Astrocyte (in vitro differentiated cells and primary cell): ENCODE data around the gene UGT3A1. TPM values are rescaled to one million over a fixed set of nuclear protein-coding genes. Genes with fewer than 3 reads are reported as not detected.
A peak's percentile ranks its signal among the peaks of the same experiment; 100 is the strongest.

Source experiments
- DNase-seq: peaks from one replicate; pipeline ENCODE4 v3.0.0-alpha.2; 2010; ENCODE audit warnings: low read depth
- FAIRE-seq: peaks from 2 replicates; lab custom pipeline; 2011; peaks lifted over from hg19 to GRCh38; lab: Jason Lieb, UNC
- H2AFZ ChIP-seq: 2 replicates; pipeline ENCODE4 v1.6.0; 2012; ENCODE audit warnings: low read depth, low read length, inconsistent platforms
- H3K27ac ChIP-seq: 2 replicates; pipeline ENCODE4 v1.5.1; 2011; ENCODE audit warnings: low read depth, low read length, inconsistent platforms
- H3K27me3 ChIP-seq: 2 replicates; pipeline ENCODE4 v1.6.0; 2011; ENCODE audit warnings: low read length, inconsistent platforms; ENCODE audit not compliant: insufficient read depth
- H3K36me3 ChIP-seq: 2 replicates; pipeline ENCODE4 v1.5.1; 2011; ENCODE audit warnings: low read length, inconsistent platforms; ENCODE audit not compliant: insufficient read depth
- H3K4me1 ChIP-seq: 2 replicates; pipeline ENCODE4 v1.5.1; 2011; ENCODE audit warnings: low read length, inconsistent platforms; ENCODE audit not compliant: insufficient read depth
- H3K4me2 ChIP-seq: 2 replicates; pipeline ENCODE4 v1.6.0; 2012; ENCODE audit warnings: low read length, inconsistent platforms
- H3K4me3 ChIP-seq: 2 replicates; pipeline ENCODE4 v1.5.1; 2011; ENCODE audit warnings: low read depth, mild to moderate bottlenecking, low read length, inconsistent platforms; ENCODE audit not compliant: insufficient read depth
- H3K79me2 ChIP-seq: 2 replicates; pipeline ENCODE4 v1.6.0; 2012; ENCODE audit warnings: mild to moderate bottlenecking, low read length, inconsistent platforms; ENCODE audit not compliant: insufficient read depth
- H3K9ac ChIP-seq: 2 replicates; pipeline ENCODE4 v1.6.0; 2012; ENCODE audit warnings: mild to moderate bottlenecking, low read length, inconsistent platforms
- H3K9me3 ChIP-seq: 2 replicates; pipeline ENCODE4 v1.5.1; 2012; ENCODE audit warnings: low read depth, mild to moderate bottlenecking, low read length, inconsistent platforms; ENCODE audit not compliant: insufficient read depth
- H4K20me1 ChIP-seq: 2 replicates; pipeline ENCODE4 v1.6.0; 2012; ENCODE audit warnings: low read length, inconsistent platforms; ENCODE audit not compliant: insufficient read depth
- H3K27ac Mint-ChIP-seq: one replicate; pipeline ENCODE4 v1.8.0; 2021; ENCODE audit warnings: mild to moderate bottlenecking, mixed read lengths; ENCODE audit not compliant: unreplicated experiment
- H3K27me3 Mint-ChIP-seq: one replicate; pipeline ENCODE4 v1.8.0; 2021; ENCODE audit warnings: low read depth, mixed read lengths; ENCODE audit not compliant: unreplicated experiment
- H3K36me3 Mint-ChIP-seq: one replicate; pipeline ENCODE4 v1.8.0; 2021; ENCODE audit warnings: low read depth, mixed read lengths; ENCODE audit not compliant: unreplicated experiment
- H3K4me1 Mint-ChIP-seq: one replicate; pipeline ENCODE4 v1.8.0; 2021; ENCODE audit warnings: low read depth, mixed read lengths; ENCODE audit not compliant: unreplicated experiment
- H3K4me3 Mint-ChIP-seq: one replicate; pipeline ENCODE4 v1.8.0; 2021; ENCODE audit warnings: mild to moderate bottlenecking, moderate library complexity, mixed read lengths; ENCODE audit not compliant: unreplicated experiment
- H3K9me3 Mint-ChIP-seq: one replicate; pipeline ENCODE4 v1.8.0; 2021; ENCODE audit warnings: mild to moderate bottlenecking, mixed read lengths; ENCODE audit not compliant: unreplicated experiment
- EZH2 ChIP-seq: IDR thresholded peaks from 2 replicates; pipeline ENCODE4 v1.6.1; 2012; ENCODE audit warnings: mild to moderate bottlenecking, low read length, inconsistent platforms; ENCODE audit not compliant: insufficient read depth
- total RNA-seq: library from RNA; stranded (reverse); gene quantifications from 2 replicates; pipeline ENCODE4 v1.2.1, GENCODE V29; 2021
- TF ChIP-seq, protein P1 (sequence below): IDR thresholded peaks from 2 replicates; pipeline ENCODE4 v1.5.1; 2011; ENCODE audit warnings: low read depth, mild to moderate bottlenecking, inconsistent platforms, low read length, moderate library complexity; ENCODE audit not compliant: insufficient read depth

The UGT3A1 gene
- total RNA-seq, 1 donor from 2014 or later, result 0.14 TPM

DNA sequence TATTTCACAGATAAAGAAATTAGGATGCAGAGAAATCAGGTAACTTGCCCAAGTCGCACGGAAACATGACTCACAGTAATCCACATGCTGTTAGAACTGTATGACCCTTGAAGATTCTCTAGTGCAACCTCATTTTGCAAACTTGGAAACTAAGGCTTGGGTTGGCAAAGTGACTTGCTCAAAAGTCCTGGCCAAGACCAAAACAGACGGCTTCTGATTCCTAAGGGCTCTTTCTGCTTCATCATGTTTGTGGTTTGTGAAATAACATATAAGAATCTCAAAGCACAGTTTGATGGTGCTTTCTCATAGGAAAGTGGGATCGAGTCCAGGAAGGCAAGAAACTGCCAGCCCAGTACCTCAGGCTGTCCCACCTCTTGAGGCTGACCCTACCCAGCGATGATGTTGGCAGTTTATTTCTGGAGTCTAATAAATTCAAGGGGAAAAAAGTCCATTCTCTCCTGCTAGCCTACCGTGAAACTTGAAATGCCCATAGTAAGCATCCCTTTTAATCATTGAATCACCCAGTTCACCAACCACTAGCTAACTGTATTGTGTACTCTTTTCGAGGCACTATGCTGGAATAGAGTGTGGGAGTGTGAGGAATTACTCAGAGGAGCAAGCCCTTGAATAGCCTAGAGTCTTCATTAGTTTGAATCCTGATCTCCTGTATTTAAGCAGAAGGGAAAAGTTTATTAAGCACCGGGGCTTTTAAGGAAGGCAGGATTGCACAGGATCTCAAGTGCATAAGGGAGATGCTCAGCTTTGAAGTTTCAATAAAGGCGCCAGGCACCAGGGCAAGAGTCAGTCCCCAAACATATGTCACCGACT is 66.9 kb downstream of the UGT3A1 start:
- H3K4me1 Mint-ChIP-seq, result peaks cover 7% of the 10 kb centered on the region
- DNase-seq (peak; percentile 86), FAIRE-seq (peak; percentile 97)
- Histone ChIP-seq H3K36me3 (no peaks in the 10 kb centered on the region), H3K9me3 (no peaks in the 10 kb centered on the region), H2AFZ (peak overlapping the region; percentile 70), H3K79me2 (no peaks in the 10 kb centered on the region), H3K4me2 (peak overlapping the region; percentile 73), H3K27me3 (peaks cover 7% of the 10 kb centered on the region), H3K4me1 (peaks cover 14% of the 10 kb centered on the region), H4K20me1 (no peaks in the 10 kb centered on the region), H3K9ac (no peak overlapping the region), H3K27ac (no peak overlapping the region), H3K4me3 (no peak overlapping the region)
- H3K36me3 Mint-ChIP-seq, result no peaks in the 10 kb centered on the region
- peak overlapping the region; percentile 5 for H3K27ac Mint-ChIP-seq
- peak overlapping the region; percentile 10 for H3K4me3 Mint-ChIP-seq
- peaks cover 53% of the 10 kb centered on the region for H3K27me3 Mint-ChIP-seq
- H3K9me3 Mint-ChIP-seq, result peaks cover 4% of the 10 kb centered on the region
- TF ChIP-seq, protein P1, sequence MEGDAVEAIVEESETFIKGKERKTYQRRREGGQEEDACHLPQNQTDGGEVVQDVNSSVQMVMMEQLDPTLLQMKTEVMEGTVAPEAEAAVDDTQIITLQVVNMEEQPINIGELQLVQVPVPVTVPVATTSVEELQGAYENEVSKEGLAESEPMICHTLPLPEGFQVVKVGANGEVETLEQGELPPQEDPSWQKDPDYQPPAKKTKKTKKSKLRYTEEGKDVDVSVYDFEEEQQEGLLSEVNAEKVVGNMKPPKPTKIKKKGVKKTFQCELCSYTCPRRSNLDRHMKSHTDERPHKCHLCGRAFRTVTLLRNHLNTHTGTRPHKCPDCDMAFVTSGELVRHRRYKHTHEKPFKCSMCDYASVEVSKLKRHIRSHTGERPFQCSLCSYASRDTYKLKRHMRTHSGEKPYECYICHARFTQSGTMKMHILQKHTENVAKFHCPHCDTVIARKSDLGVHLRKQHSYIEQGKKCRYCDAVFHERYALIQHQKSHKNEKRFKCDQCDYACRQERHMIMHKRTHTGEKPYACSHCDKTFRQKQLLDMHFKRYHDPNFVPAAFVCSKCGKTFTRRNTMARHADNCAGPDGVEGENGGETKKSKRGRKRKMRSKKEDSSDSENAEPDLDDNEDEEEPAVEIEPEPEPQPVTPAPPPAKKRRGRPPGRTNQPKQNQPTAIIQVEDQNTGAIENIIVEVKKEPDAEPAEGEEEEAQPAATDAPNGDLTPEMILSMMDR, result no peak
- no peak for TF ChIP-seq EZH2

DNA sequence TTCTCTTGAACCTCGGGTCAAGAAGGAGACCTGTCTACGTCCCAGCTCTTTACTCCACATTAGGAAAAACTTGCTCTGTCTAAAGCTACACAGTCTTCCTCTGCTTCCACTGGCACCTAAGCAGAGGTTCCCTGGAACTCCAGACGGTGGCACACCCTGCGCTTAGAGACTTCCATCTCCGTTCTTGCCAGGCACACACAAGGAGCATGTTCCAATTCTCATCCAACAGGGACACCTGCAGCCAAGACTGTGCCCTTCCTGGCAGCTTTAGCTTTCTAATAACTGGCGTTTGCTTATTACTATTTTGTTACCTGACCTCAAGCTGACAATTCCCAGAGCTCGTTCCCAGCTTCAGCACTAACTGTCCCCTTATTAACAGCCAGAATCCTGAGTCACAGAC is 68.7 kb downstream of the UGT3A1 start:
- no peaks in the 10 kb centered on the region for H3K9me3 ChIP-seq
- H3K27ac ChIP-seq, result no peak overlapping the region
- TF ChIP-seq, protein P1, result no peak
- no peaks in the 10 kb centered on the region for H3K36me3 ChIP-seq
- FAIRE-seq (no peak), DNase-seq (no peak)
- Mint-ChIP-seq H3K4me3 (no peak overlapping the region), H3K27me3 (peaks cover 42% of the 10 kb centered on the region), H3K27ac (no peak overlapping the region), H3K36me3 (no peaks in the 10 kb centered on the region), H3K9me3 (peaks cover 5% of the 10 kb centered on the region), H3K4me1 (peaks cover 12% of the 10 kb centered on the region)
- no peak overlapping the region for H3K4me2 ChIP-seq
- H3K9ac ChIP-seq, result no peak overlapping the region
- H2AFZ ChIP-seq, result no peak overlapping the region
- H3K4me1 ChIP-seq, result peaks cover 14% of the 10 kb centered on the region
- H3K79me2 ChIP-seq, result no peaks in the 10 kb centered on the region
- H4K20me1 ChIP-seq, result no peaks in the 10 kb centered on the region
- H3K27me3 ChIP-seq, result peaks cover 5% of the 10 kb centered on the region
- no peak overlapping the region for H3K4me3 ChIP-seq

DNA sequence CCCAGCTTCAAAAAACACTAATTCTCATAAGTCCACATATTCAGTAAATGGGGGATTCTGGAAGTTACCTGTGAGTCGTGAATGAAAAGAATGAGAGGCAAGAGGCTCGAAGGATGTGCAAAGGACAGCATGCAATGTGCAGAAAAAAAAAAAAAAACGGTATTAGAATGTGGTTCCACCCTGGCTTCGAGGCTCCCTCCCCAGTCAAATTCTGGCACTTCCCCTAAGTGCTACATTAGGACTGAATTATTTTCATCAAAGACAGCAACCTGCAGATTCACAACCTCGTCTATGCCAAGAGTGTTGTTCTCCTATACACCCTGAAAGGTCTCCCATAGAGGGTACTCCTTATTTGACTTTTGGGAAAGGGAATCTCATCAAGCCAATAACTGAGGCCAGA is 69.3 kb downstream of the UGT3A1 start:
- H3K27ac ChIP-seq, result no peak overlapping the region
- H3K4me1 ChIP-seq, result peaks cover 14% of the 10 kb centered on the region
- Mint-ChIP-seq H3K4me3 (no peak overlapping the region), H3K36me3 (no peaks in the 10 kb centered on the region), H3K27me3 (peaks cover 37% of the 10 kb centered on the region), H3K9me3 (peaks cover 5% of the 10 kb centered on the region), H3K4me1 (peaks cover 12% of the 10 kb centered on the region), H3K27ac (no peak overlapping the region)
- no peak overlapping the region for H3K4me2 ChIP-seq
- H3K27me3 ChIP-seq, result peaks cover 4% of the 10 kb centered on the region
- H3K4me3 ChIP-seq, result no peak overlapping the region
- no peak for FAIRE-seq
- H3K36me3 ChIP-seq, result no peaks in the 10 kb centered on the region
- H3K9me3 ChIP-seq, result no peaks in the 10 kb centered on the region
- TF ChIP-seq, protein P1, result no peak
- no peak for TF ChIP-seq EZH2
- H3K79me2 ChIP-seq, result no peaks in the 10 kb centered on the region
- no peak for DNase-seq
- H3K9ac ChIP-seq, result no peak overlapping the region
- H2AFZ ChIP-seq, result no peak overlapping the region
- no peaks in the 10 kb centered on the region for H4K20me1 ChIP-seq
